Heart left ventricle (tissue), 16 donors: ENCODE data around the gene SELENOT. TPM values are rescaled to one million over a fixed set of nuclear protein-coding genes. Genes with fewer than 3 reads are reported as not detected.

Experiments used
- ATAC-seq, 4 donors: fragments of 200-7000 bp; cut with Tn5 transposase; one replicate each; pipeline ENCODE4 v1.9.1; 2020 to 2022; ENCODE audit warnings: moderate library complexity in 4 of 4, mild to moderate bottlenecking in 3 of 4, moderate number of reproducible peaks in 1 of 4
- DNase-seq, 5 donors: peaks; one replicate each; pipeline ENCODE4 v3.0.0-alpha.2; 2020
- H3K27ac ChIP-seq, 12 donors: fragments of 200-600 bp; sonication (generic) in 4 of 12; one replicate each; pipeline versions ENCODE4 v1.5.0 to v1.8.0; 2016 to 2022; ENCODE audit warnings: mild to moderate bottlenecking in 2 of 12
- H3K27me3 ChIP-seq, 9 donors: fragments of 200-600 bp; sonication (generic) in 2 of 9; one replicate each; pipeline versions ENCODE4 v1.5.1 to v1.8.0; 2016 to 2022; ENCODE audit warnings: mild to moderate bottlenecking in 3 of 9
- H3K36me3 ChIP-seq, 9 donors: fragments of 200-600 bp; sonication (generic) in 2 of 9; one replicate each; pipeline versions ENCODE4 v1.5.0 to v1.8.0; 2018 to 2022; ENCODE audit warnings: mild to moderate bottlenecking in 2 of 9
- H3K4me1 ChIP-seq, 12 donors: fragments of 200-600 bp; sonication (generic) in 4 of 12; one replicate each; pipeline versions ENCODE4 v1.5.0 to v1.8.0; 2016 to 2022; ENCODE audit warnings: mild to moderate bottlenecking in 3 of 12
- H3K4me3 ChIP-seq, 12 donors: fragments of 200-600 bp; sonication (generic) in 4 of 12; one replicate each; pipeline versions ENCODE4 v1.5.0 to v1.8.0; 2017 to 2022; ENCODE audit warnings: mild to moderate bottlenecking in 9 of 12, moderate library complexity in 4 of 12
- H3K9me3 ChIP-seq, 12 donors: fragments of 200-600 bp; sonication (generic) in 4 of 12; one replicate each; pipeline versions ENCODE4 v1.5.0 to v1.8.0; 2016 to 2022; ENCODE audit warnings: mild to moderate bottlenecking in 1 of 12
- POLR2A ChIP-seq, 2 donors: fragments of 450-650 bp; IDR thresholded peaks; one replicate each; pipeline ENCODE4 v1.6.1; 2017; ENCODE audit warnings: antibody characterized with exemption in 2 of 2, mild to moderate bottlenecking in 2 of 2, moderate library complexity in 2 of 2
- WGBS, 4 donors: extraction: QIAGEN DNeasy Blood & Tissue Kit in 2 of 4; methylation state at CpG; one replicate each; pipeline versions ENCODE4 v1.1.5 to v1.1.7; 2013 to 2018; 5-methylcytosine and 5-hydroxymethylcytosine counted together
- intact Hi-C, 10 donors: fragments of 100-400 bp; cut with DNase I; formaldehyde crosslinking; loops; one replicate each; pipeline versions ENCODE4 v1.11.1 to v1.14.2; 2022
- polyA plus RNA-seq, 2 donors: library from polyadenylated mRNA; stranded (reverse); fragments of 200-250 nt; gene quantifications; one replicate each; pipeline ENCODE4 v1.2.3, GENCODE V29; 2013
- total RNA-seq, 9 donors: library from RNA; depleted of rRNA in 2 of 9; stranded (reverse); fragments of >200 nt in 2 of 9; fragmentation: NEBNext Ultra II Directional in 3 of 9; extraction: Animal tissue kit (Norgen Biotek cat#: 25700) in 3 of 9; gene quantifications; one replicate each; pipeline versions ENCODE4 v1.1.0 to v1.2.4, GENCODE V29; 2016 to 2023
- TF ChIP-seq, protein P1 (sequence below), 12 donors: fragments of 200-600 bp; sonication (generic) in 4 of 12; IDR thresholded peaks; one replicate each; pipeline versions ENCODE4 v1.5.0 to v1.8.0; 2018 to 2022; ENCODE audit warnings: antibody characterized with exemption in 12 of 12, mild to moderate bottlenecking in 5 of 12
- donor health status: ischemic (EF 13 %, LVEDD 7.1; RV severe dilation, severe dysfunction).
- donor health status: healthy with polysubstance abuse.
- donor health status: DM: no; HTN: yes; CAD: no.
- donor health status: DM: no; HTN: no; CAD: no.
- donor health status: ischemic (EF 25% LVEDD 6.9; RV normal size, moderate dysfunction).
- donor health status: ischemic (EF 25% LVEDD 5.7; RV mildly dilated, moderate dysfunction).
- donor health status: healthy.
- donor health status: DM: yes; HTN: yes; CAD: no.
- donor health status: ischemic (EF 35%, LVEDD 5.7; RV mildly dilated, moderate dysfunction).
- donor health status: nonischemic (EF 11% LVEDD 7.7; RV severe dilation, severe dysfunction).
- donor health status: DM: yes; HTN: yes; CAD: no.
- donor health status: PGD.
- donor health status: ischemic (EF 29% LVEDD 5.4; RV normal size, mild dysfunction).
- donor health status: nonischemic (EF 23%, LVEDD 6.1; RV moderate dilation, normal function).

The SELENOT gene
- total and polyA plus RNA-seq, 11 donors: 19.4 to 120 (median 80.1) TPM

DNA sequence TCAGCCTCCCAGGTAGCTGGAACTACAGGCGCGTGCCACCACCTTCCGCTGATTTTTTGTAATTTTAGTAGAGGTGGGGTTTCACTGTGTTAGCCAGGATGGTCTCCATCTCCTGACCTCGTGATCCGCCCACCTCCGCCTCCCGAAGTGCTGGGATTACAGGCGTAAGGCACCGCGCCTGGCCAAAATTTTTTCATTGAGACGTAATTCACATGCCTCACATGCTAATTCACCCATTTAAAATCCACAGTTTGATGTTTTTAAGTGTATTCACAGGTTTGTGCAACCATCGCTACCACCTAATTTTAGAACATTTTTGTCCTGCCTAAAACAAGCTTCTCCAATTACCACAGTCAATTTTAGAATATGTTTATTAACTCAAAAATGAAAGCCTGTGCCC, 37.1 kb downstream of the SELENOT start:
- Histone ChIP-seq H3K36me3 (no peaks in the 10 kb centered on the region), H3K9me3 (no peaks in the 10 kb centered on the region), H3K4me3 (no peak overlapping the region), H3K27me3 (no peaks in the 10 kb centered on the region), H3K4me1 (peaks cover 0 to 4% (median 0%) of the 10 kb centered on the region in 12 donors), H3K27ac (no peak overlapping the region)
- ATAC-seq: no peak
- no peak for DNase-seq
- intact Hi-C loops: no loop called here
- 94 to 96% (median 95%) methylated on average over 12 of the region's 12 CpGs for WGBS, 4 donors
- no peak for TF ChIP-seq POLR2A (IDR thresholded peaks at IDR 0.05)
- TF ChIP-seq, protein P1, sequence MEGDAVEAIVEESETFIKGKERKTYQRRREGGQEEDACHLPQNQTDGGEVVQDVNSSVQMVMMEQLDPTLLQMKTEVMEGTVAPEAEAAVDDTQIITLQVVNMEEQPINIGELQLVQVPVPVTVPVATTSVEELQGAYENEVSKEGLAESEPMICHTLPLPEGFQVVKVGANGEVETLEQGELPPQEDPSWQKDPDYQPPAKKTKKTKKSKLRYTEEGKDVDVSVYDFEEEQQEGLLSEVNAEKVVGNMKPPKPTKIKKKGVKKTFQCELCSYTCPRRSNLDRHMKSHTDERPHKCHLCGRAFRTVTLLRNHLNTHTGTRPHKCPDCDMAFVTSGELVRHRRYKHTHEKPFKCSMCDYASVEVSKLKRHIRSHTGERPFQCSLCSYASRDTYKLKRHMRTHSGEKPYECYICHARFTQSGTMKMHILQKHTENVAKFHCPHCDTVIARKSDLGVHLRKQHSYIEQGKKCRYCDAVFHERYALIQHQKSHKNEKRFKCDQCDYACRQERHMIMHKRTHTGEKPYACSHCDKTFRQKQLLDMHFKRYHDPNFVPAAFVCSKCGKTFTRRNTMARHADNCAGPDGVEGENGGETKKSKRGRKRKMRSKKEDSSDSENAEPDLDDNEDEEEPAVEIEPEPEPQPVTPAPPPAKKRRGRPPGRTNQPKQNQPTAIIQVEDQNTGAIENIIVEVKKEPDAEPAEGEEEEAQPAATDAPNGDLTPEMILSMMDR (IDR thresholded peaks at IDR 0.05): no peak

DNA sequence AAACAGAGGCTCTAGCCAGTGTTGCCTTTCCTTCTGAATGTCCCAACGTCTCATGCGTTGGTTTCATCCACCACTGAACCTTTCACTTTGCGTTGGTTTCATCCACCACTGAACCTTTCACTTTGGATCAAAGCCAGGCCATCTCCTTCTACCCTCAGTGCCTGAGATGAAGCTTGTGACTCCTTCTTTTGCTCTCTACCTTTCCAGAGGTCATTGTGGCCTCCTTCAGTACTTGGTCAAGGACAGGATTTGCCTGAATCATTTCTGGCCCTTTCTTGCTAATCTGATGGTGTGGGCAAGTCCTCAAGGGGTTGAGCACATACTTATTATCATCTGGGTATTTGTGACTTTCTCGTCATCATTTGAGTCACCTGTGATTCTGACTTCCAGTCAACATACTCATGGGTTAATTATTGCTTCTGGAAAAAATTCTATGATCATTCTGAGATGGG, 50.0 kb downstream of the SELENOT start:
- no peak for DNase-seq
- no peaks in the 10 kb centered on the region for H3K9me3 ChIP-seq
- no peak for ATAC-seq
- no peak overlapping the region for H3K4me3 ChIP-seq
- intact Hi-C loops: no loop called here
- no peak overlapping the region for H3K27ac ChIP-seq
- no peaks in the 10 kb centered on the region for H3K27me3 ChIP-seq
- no peaks in the 10 kb centered on the region for H3K4me1 ChIP-seq
- WGBS, 4 donors: 87 to 95% (median 92%) methylated on average over 4 of the region's 4 CpGs
- no peak for TF ChIP-seq POLR2A (IDR thresholded peaks at IDR 0.05)
- TF ChIP-seq, protein P1 (IDR thresholded peaks at IDR 0.05): no peak
- no peaks in the 10 kb centered on the region for H3K36me3 ChIP-seq

DNA sequence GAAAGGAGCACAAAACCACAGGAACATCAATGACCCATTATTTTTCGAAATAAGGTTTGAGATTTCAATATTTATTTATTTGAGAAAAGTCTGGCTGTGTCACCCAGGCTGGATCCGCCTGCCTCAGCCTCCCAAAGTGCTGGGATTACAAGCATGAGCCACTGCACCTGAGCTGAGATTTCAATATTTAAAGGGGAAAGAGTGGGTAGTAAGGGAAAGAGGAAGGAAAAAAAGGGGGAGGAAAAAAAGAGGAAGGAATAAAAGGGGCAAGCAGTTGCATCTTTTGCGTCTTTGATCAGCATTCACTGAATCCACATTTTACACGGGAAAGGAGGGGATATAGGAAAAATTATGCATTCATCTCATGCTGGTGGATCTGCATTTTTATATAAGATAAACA, 53.2 kb downstream of the SELENOT start:
- WGBS, 4 donors: 73 to 82% (median 78%) methylated on average over 4 of the region's 4 CpGs
- no peaks in the 10 kb centered on the region for H3K4me1 ChIP-seq
- DNase-seq (no peak), ATAC-seq (no peak)
- H3K4me3 ChIP-seq: no peak overlapping the region
- no peaks in the 10 kb centered on the region for H3K9me3 ChIP-seq
- H3K36me3 ChIP-seq: no peaks in the 10 kb centered on the region
- no peak overlapping the region for H3K27ac ChIP-seq
- intact Hi-C loops: no loop called here
- peaks cover 0 to 5% (median 0%) of the 10 kb centered on the region in 9 donors for H3K27me3 ChIP-seq
- no peak for TF ChIP-seq POLR2A (IDR thresholded peaks at IDR 0.05)
- TF ChIP-seq, protein P1 (IDR thresholded peaks at IDR 0.05): no peak

DNA sequence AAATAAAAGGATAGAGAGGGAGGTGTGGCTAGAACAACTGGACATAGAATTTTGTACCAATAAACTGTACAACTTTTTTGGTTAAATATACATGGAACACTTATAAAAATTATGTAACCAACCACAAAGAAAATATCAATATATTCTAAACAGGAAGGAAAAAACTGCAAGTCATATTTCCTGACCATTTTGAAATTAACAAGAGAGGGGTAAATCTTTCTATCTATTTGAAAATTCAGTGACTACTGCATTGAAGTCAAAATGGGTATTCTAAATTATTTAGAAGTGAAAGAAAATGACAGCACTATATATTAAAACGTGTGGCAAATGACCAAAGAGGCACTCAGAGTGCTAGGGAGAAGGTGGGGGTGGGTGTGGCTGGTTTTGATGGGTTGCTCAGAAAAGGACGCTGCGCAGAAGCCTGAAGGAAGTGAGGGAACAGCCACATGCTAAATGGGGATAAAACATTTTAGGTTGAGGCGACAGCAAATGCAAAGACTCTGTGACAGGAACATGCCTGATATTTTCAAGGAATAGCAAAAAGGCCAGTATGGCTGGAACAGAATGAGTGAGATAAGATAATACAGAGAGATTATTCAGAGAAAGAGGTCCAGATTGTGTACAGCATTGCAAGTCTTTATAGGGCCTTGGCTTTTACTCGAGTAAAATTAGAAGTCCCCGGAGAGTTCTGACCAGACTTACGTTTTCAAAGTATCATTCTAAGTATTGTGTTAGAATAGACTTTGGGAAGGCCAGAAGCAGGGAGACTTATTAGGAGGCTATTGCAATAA, 59.5 kb downstream of the SELENOT start:
- no peak for TF ChIP-seq POLR2A (IDR thresholded peaks at IDR 0.05)
- TF ChIP-seq, protein P1 (IDR thresholded peaks at IDR 0.05): no peak
- Histone ChIP-seq H3K9me3 (no peaks in the 10 kb centered on the region), H3K27ac (no peak overlapping the region), H3K4me1 (no peaks in the 10 kb centered on the region), H3K27me3 (peaks cover 0 to 5% (median 0%) of the 10 kb centered on the region in 9 donors), H3K36me3 (no peaks in the 10 kb centered on the region), H3K4me3 (no peak overlapping the region)
- ATAC-seq (no peak), DNase-seq (no peak)
- WGBS, 4 donors: 58 to 70% (median 60%) methylated on average over 7 of the region's 7 CpGs
- intact Hi-C loops: no loop called here
